ENCODE results near the gene LRP11. TPM values are rescaled to one million over a fixed set of nuclear protein-coding genes. Genes with fewer than 3 reads are reported as not detected.
A peak's percentile ranks its signal among the peaks of the same experiment; 100 is the strongest.

The LRP11 gene
- total and polyA plus RNA-seq, 2 of the 13 experiments (the other 11 are each of a cell fraction or from before 2014, with no cell fraction given), result 32.4 to 48.9 TPM

DNA sequence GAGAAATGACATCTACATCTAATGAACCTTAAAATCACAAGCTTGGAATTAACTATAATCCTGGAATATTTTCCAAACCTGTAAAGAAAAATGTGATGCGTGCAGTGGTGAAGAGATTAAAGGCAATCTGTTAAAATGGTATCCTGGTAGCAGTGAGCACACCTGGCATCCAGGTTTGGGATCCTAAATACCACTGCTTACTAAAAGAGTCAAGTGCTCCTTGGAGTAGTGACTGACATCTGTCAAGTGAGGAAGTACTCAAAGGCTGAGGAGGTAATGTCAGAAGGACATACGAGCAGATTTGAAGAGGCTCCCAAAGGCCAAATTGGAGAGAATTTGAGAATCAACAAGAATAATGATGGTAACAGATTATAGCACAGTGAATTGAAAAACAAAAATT is 81.8 kb downstream of the LRP11 start:
- H3K4me1 ChIP-seq (ENCODE audit: insufficient read depth, low read length), result no peaks in the 10 kb centered on the region
- in situ Hi-C loops (cut with HindIII; ENCODE audit: extremely low pct_ligation_motif_present, low pct_unique_long_range_greater_than_20kb) (no loop called here), intact Hi-C loops (cut with micrococcal nuclease; ENCODE audit: unreplicated experiment) (no loop called here)
- POLR2A ChIA-PET, result no interaction called here
- DNase-seq (ENCODE audit: low spot score) (no peak), ATAC-seq (no peak), FAIRE-seq (no peak)
- CTCF ChIA-PET (ENCODE audit: low intra/inter-chr PET ratio, low total read pairs), result no interaction called here
- no peaks in the 10 kb centered on the region for H3K79me2 ChIP-seq (ENCODE audit: insufficient read depth, low read length)
- no peaks in the 10 kb centered on the region for H3K27me3 ChIP-seq (ENCODE audit: control insufficient read depth in 1 of 2, insufficient read depth in 2 of 2, low read length in 2 of 2)
- H3K9me3 ChIP-seq (ENCODE audit: low read length), result no peaks in the 10 kb centered on the region
- H3K4me3 ChIP-seq (replicated peaks in 1 of 3; ENCODE audit: insufficient read depth in 1 of 3, low read depth in 2 of 3, low read length in 3 of 3), result no peak overlapping the region
- H3K9ac ChIP-seq (ENCODE audit: insufficient read depth, low read depth, low read length), result no peak overlapping the region
- peaks cover 18 to 57% of the 10 kb centered on the region in 2 experiments; a peak in 4 of 5 replicates for H3K36me3 ChIP-seq (replicated peaks in 1 of 2; ENCODE audit: control insufficient read depth in 1 of 2, insufficient read depth in 2 of 2, low read length in 2 of 2)
- TF ChIP-seq, protein P1, sequence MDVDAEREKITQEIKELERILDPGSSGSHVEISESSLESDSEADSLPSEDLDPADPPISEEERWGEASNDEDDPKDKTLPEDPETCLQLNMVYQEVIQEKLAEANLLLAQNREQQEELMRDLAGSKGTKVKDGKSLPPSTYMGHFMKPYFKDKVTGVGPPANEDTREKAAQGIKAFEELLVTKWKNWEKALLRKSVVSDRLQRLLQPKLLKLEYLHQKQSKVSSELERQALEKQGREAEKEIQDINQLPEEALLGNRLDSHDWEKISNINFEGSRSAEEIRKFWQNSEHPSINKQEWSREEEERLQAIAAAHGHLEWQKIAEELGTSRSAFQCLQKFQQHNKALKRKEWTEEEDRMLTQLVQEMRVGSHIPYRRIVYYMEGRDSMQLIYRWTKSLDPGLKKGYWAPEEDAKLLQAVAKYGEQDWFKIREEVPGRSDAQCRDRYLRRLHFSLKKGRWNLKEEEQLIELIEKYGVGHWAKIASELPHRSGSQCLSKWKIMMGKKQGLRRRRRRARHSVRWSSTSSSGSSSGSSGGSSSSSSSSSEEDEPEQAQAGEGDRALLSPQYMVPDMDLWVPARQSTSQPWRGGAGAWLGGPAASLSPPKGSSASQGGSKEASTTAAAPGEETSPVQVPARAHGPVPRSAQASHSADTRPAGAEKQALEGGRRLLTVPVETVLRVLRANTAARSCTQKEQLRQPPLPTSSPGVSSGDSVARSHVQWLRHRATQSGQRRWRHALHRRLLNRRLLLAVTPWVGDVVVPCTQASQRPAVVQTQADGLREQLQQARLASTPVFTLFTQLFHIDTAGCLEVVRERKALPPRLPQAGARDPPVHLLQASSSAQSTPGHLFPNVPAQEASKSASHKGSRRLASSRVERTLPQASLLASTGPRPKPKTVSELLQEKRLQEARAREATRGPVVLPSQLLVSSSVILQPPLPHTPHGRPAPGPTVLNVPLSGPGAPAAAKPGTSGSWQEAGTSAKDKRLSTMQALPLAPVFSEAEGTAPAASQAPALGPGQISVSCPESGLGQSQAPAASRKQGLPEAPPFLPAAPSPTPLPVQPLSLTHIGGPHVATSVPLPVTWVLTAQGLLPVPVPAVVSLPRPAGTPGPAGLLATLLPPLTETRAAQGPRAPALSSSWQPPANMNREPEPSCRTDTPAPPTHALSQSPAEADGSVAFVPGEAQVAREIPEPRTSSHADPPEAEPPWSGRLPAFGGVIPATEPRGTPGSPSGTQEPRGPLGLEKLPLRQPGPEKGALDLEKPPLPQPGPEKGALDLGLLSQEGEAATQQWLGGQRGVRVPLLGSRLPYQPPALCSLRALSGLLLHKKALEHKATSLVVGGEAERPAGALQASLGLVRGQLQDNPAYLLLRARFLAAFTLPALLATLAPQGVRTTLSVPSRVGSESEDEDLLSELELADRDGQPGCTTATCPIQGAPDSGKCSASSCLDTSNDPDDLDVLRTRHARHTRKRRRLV (CRISPR knock-in tag; IDR thresholded peaks at IDR 0.05), result no peak
- TF ChIP-seq RBM22 (optimal IDR thresholded peaks at IDR 0.05; ENCODE audit: low read length), result peak; percentile 16
- no TSS peak for BruUV-seq (replicated peaks)
- H4K20me1 ChIP-seq (ENCODE audit: insufficient read depth, low read length), result no peaks in the 10 kb centered on the region
- H3K4me2 ChIP-seq (ENCODE audit: low read depth, low read length), result no peak overlapping the region
- 99% methylated on average over 2 of the region's 2 CpGs for WGBS (ENCODE audit: low lambda C conversion rate)
- no peak overlapping the region for H2AFZ ChIP-seq (ENCODE audit: low read length)
- H3K27ac ChIP-seq (ENCODE audit: extremely low read length, insufficient read depth, low read length), result no peak overlapping the region

DNA sequence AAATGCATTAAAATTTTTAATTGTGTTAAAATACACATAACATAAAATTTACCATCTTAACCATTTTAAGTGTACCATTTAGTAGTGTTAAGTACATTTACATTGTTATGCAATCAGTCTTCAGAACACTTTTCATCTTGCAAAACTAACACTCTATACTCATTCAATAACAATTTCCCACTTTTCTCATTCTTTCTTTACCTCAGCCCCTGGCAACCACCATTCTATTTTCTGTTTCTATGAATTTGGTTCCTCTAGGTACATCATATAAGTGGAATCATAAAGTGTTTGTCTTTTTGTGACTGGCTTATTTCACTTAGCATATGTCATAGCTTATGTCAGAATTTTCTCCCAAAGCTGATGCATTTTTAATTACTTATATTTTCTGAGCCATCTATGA is 82.4 kb downstream of the LRP11 start:
- Histone ChIP-seq H3K4me3 (replicated peaks in 1 of 3; ENCODE audit: insufficient read depth in 1 of 3, low read depth in 2 of 3, low read length in 3 of 3) (no peak overlapping the region), H3K9me3 (ENCODE audit: low read length) (no peaks in the 10 kb centered on the region), H3K79me2 (ENCODE audit: insufficient read depth, low read length) (no peaks in the 10 kb centered on the region), H3K4me2 (ENCODE audit: low read depth, low read length) (no peak overlapping the region), H3K36me3 (replicated peaks in 1 of 2; ENCODE audit: control insufficient read depth in 1 of 2, insufficient read depth in 2 of 2, low read length in 2 of 2) (peaks cover 18 to 63% of the 10 kb centered on the region in 2 experiments; a peak in 4 of 5 replicates), H3K4me1 (ENCODE audit: insufficient read depth, low read length) (no peaks in the 10 kb centered on the region), H4K20me1 (ENCODE audit: insufficient read depth, low read length) (no peaks in the 10 kb centered on the region), H3K27ac (ENCODE audit: extremely low read length, insufficient read depth, low read length) (no peak overlapping the region), H2AFZ (ENCODE audit: low read length) (no peak overlapping the region), H3K9ac (ENCODE audit: insufficient read depth, low read depth, low read length) (no peak overlapping the region), H3K27me3 (ENCODE audit: control insufficient read depth in 1 of 2, insufficient read depth in 2 of 2, low read length in 2 of 2) (no peaks in the 10 kb centered on the region)
- intact Hi-C loops (cut with micrococcal nuclease; ENCODE audit: unreplicated experiment), result no loop called here
- DNase-seq (ENCODE audit: low spot score) (no peak), FAIRE-seq (no peak), ATAC-seq (no peak)
- CTCF ChIA-PET (ENCODE audit: low intra/inter-chr PET ratio, low total read pairs), result no interaction called here
- TF ChIP-seq CEBPB (IDR thresholded peaks at IDR 0.05; ENCODE audit: borderline replicate concordance, low read depth, low read length), result peak; percentile 33; the same call in 1 of the 2 replicates
- TF ChIP-seq FOXK2 (IDR thresholded peaks at IDR 0.05), result no peak
- POLR2A ChIA-PET, result no interaction called here
- no TSS peak for BruUV-seq (replicated peaks)
- in situ Hi-C loops (cut with HindIII; ENCODE audit: extremely low pct_ligation_motif_present, low pct_unique_long_range_greater_than_20kb), result no loop called here
